Endothelial cell (in vitro differentiated cells): ENCODE measurements around the gene PSKH1. TPM values are rescaled to one million over a fixed set of nuclear protein-coding genes. Genes with fewer than 3 reads are reported as not detected.
A peak's percentile ranks its signal among the peaks of the same experiment; 100 is the strongest.

ENCODE experiments used
- DNase-seq: peaks from one replicate; pipeline ENCODE4 v3.0.0; 2021; ENCODE audit warnings: low spot score
- H3K27ac Mint-ChIP-seq: one replicate; pipeline ENCODE4 v1.8.0; 2021; ENCODE audit warnings: mixed read lengths, inconsistent platforms; ENCODE audit not compliant: unreplicated experiment
- H3K27me3 Mint-ChIP-seq: one replicate; pipeline ENCODE4 v1.8.0; 2021; ENCODE audit warnings: mild to moderate bottlenecking, moderate library complexity, mixed read lengths, inconsistent platforms; ENCODE audit not compliant: unreplicated experiment
- H3K36me3 Mint-ChIP-seq: one replicate; pipeline ENCODE4 v1.8.0; 2021; ENCODE audit warnings: mild to moderate bottlenecking, low read depth, mixed read lengths, inconsistent platforms; ENCODE audit not compliant: unreplicated experiment
- H3K4me1 Mint-ChIP-seq: one replicate; pipeline ENCODE4 v1.8.0; 2021; ENCODE audit warnings: mild to moderate bottlenecking, mixed read lengths, inconsistent platforms; ENCODE audit not compliant: unreplicated experiment
- H3K4me3 Mint-ChIP-seq: one replicate; pipeline ENCODE4 v1.8.0; 2021; ENCODE audit warnings: mild to moderate bottlenecking, mixed read lengths, inconsistent platforms; ENCODE audit not compliant: unreplicated experiment
- H3K9me3 Mint-ChIP-seq: one replicate; pipeline ENCODE4 v1.8.0; 2021; ENCODE audit warnings: mixed read lengths, inconsistent platforms; ENCODE audit not compliant: unreplicated experiment
- CTCF ChIP-seq: fragments of 200-600 bp; sonication (generic); IDR thresholded peaks from one replicate; pipeline ENCODE4 v1.5.0; 2021; ENCODE audit warnings: antibody characterized with exemption; ENCODE audit not compliant: unreplicated experiment
- total RNA-seq: library from RNA; stranded (reverse); fragmentation: NEBNext Ultra II Directional; extraction: Animal tissue kit (Norgen Biotek cat#: 25700); gene quantifications from one replicate; pipeline ENCODE4 v1.2.1, GENCODE V29; 2021; ENCODE audit not compliant: unreplicated experiment

Gene PSKH1
- total RNA-seq, 1 donor from 2014 or later: 47.5 TPM

- Mint-ChIP-seq H3K9me3 (no peaks in the 10 kb centered on the region), H3K4me1 (peaks cover 11% of the 10 kb centered on the region), H3K27me3 (peaks cover 14% of the 10 kb centered on the region), H3K27ac (no peak overlapping the region), H3K36me3 (peaks cover 29% of the 10 kb centered on the region), H3K4me3 (peak overlapping the region; percentile 33)
- no peak for TF ChIP-seq CTCF
- DNase-seq: no peak
These were observed 66.7 kb downstream of the PSKH1 start for GRCh38 chr16:67959536-67960329.

- no peak for DNase-seq
- Mint-ChIP-seq H3K27me3 (peaks cover 18% of the 10 kb centered on the region), H3K4me1 (peaks cover 14% of the 10 kb centered on the region), H3K27ac (no peak overlapping the region), H3K4me3 (no peak overlapping the region), H3K36me3 (peaks cover 37% of the 10 kb centered on the region), H3K9me3 (no peaks in the 10 kb centered on the region)
- TF ChIP-seq CTCF: no peak
These were observed 68.5 kb downstream of the PSKH1 start for GRCh38 chr16:67961551-67961957.

GRCh38 chr16:67962135-67962534, 69.1 kb downstream of the PSKH1 start:
- H3K27ac Mint-ChIP-seq: no peak overlapping the region
- no peak for DNase-seq
- H3K4me1 Mint-ChIP-seq: peaks cover 20% of the 10 kb centered on the region
- H3K36me3 Mint-ChIP-seq: peaks cover 37% of the 10 kb centered on the region
- H3K9me3 Mint-ChIP-seq: no peaks in the 10 kb centered on the region
- H3K27me3 Mint-ChIP-seq: peaks cover 20% of the 10 kb centered on the region
- TF ChIP-seq CTCF: no peak
- no peak overlapping the region for H3K4me3 Mint-ChIP-seq

GRCh38 chr16:67963292-67963661, 70.2 kb downstream of the PSKH1 start:
- Mint-ChIP-seq H3K36me3 (peaks cover 31% of the 10 kb centered on the region), H3K27ac (peak overlapping the region; percentile 9), H3K4me3 (no peak overlapping the region), H3K9me3 (no peaks in the 10 kb centered on the region), H3K27me3 (peaks cover 24% of the 10 kb centered on the region), H3K4me1 (peaks cover 25% of the 10 kb centered on the region)
- no peak for DNase-seq
- TF ChIP-seq CTCF: no peak

GRCh38 chr16:67963662-67964321, 70.7 kb downstream of the PSKH1 start:
- TF ChIP-seq CTCF: no peak
- H3K36me3 Mint-ChIP-seq: peaks cover 27% of the 10 kb centered on the region

More at GRCh38 chr16:67963662-67964321, 70.7 kb downstream of the PSKH1 start:
- DNase-seq: no peak
- no peak overlapping the region for H3K27ac Mint-ChIP-seq
- peaks cover 23% of the 10 kb centered on the region for H3K27me3 Mint-ChIP-seq
- no peaks in the 10 kb centered on the region for H3K9me3 Mint-ChIP-seq
- H3K4me1 Mint-ChIP-seq: peaks cover 25% of the 10 kb centered on the region
- no peak overlapping the region for H3K4me3 Mint-ChIP-seq
